Heart left ventricle (tissue), 13 donors: ENCODE results near the gene TAGLN.

Source experiments
- POLR2A ChIP-seq, 2 donors: fragments of 450-650 bp; IDR thresholded peaks; one replicate each; pipeline ENCODE4 v1.6.1; 2017; ENCODE audit warnings: antibody characterized with exemption in 2 of 2, mild to moderate bottlenecking in 2 of 2, moderate library complexity in 2 of 2
- TF ChIP-seq, protein P1 (sequence below), 12 donors: fragments of 200-600 bp; sonication (generic) in 4 of 12; IDR thresholded peaks; one replicate each; pipeline versions ENCODE4 v1.5.0 to v1.8.0; 2018 to 2022; ENCODE audit warnings: antibody characterized with exemption in 12 of 12, mild to moderate bottlenecking in 5 of 12
- donor health status: ischemic (EF 13 %, LVEDD 7.1; RV severe dilation, severe dysfunction).
- donor health status: DM: no; HTN: yes; CAD: no.
- donor health status: DM: no; HTN: no; CAD: no.
- donor health status: ischemic (EF 25% LVEDD 6.9; RV normal size, moderate dysfunction).
- donor health status: ischemic (EF 25% LVEDD 5.7; RV mildly dilated, moderate dysfunction).
- donor health status: ischemic (EF 35%, LVEDD 5.7; RV mildly dilated, moderate dysfunction).
- donor health status: nonischemic (EF 11% LVEDD 7.7; RV severe dilation, severe dysfunction).
- donor health status: DM: yes; HTN: yes; CAD: no.
- donor health status: PGD.
- donor health status: ischemic (EF 29% LVEDD 5.4; RV normal size, mild dysfunction).
- donor health status: nonischemic (EF 23%, LVEDD 6.1; RV moderate dilation, normal function).

DNA sequence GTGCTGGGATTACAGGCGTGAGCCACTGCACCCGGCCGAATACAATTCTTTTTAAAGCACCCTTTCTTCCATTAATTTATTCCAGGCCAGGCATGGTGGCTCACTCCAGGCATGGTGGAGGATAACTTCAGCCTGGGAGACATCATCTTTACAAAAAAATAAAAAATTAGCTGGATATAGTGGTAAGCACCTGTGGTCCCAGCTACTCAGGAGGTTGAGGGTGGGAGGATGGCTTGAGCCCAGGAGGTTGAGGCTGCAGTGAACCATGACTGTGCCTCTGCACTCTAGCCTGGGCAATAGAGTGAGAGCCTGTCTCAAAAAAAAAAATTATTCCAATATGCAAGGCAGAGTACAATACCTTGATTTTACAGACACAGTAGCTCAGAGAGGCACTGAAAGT lies 11.4 kb downstream of the TAGLN start:
- TF ChIP-seq, protein P1, sequence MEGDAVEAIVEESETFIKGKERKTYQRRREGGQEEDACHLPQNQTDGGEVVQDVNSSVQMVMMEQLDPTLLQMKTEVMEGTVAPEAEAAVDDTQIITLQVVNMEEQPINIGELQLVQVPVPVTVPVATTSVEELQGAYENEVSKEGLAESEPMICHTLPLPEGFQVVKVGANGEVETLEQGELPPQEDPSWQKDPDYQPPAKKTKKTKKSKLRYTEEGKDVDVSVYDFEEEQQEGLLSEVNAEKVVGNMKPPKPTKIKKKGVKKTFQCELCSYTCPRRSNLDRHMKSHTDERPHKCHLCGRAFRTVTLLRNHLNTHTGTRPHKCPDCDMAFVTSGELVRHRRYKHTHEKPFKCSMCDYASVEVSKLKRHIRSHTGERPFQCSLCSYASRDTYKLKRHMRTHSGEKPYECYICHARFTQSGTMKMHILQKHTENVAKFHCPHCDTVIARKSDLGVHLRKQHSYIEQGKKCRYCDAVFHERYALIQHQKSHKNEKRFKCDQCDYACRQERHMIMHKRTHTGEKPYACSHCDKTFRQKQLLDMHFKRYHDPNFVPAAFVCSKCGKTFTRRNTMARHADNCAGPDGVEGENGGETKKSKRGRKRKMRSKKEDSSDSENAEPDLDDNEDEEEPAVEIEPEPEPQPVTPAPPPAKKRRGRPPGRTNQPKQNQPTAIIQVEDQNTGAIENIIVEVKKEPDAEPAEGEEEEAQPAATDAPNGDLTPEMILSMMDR (IDR thresholded peaks at IDR 0.05) = no peak
- no peak for TF ChIP-seq POLR2A (IDR thresholded peaks at IDR 0.05)
